Measurements from ENCODE around the gene HSPA8.

The HSPA8 gene

GRCh38 chr11:123046473-123047259, 15.3 kb downstream of the HSPA8 start:
- DNase-seq = no peak

- no peak for DNase-seq
These were observed 16.8 kb downstream of the HSPA8 start for GRCh38 chr11:123045101-123045500.

- no peak for DNase-seq
These were observed 20.8 kb downstream of the HSPA8 start for GRCh38 chr11:123041185-123041584.

- DNase-seq = no peak
These were observed 21.9 kb downstream of the HSPA8 start for GRCh38 chr11:123040111-123040432.

- DNase-seq = no peak
These were observed 26.1 kb downstream of the HSPA8 start for GRCh38 chr11:123035831-123036230.

GRCh38 chr11:123034597-123034996, 27.3 kb downstream of the HSPA8 start:
- DNase-seq = no peak

GRCh38 chr11:123033895-123034294, 28.0 kb downstream of the HSPA8 start:
- no peak for DNase-seq

- no peak for DNase-seq
These were observed 31.4 kb downstream of the HSPA8 start for GRCh38 chr11:123030517-123030916.

- no peak for DNase-seq
These were observed 41.0 kb downstream of the HSPA8 start for GRCh38 chr11:123020968-123021367.

- no peak for DNase-seq
These were observed 43.2 kb downstream of the HSPA8 start for GRCh38 chr11:123018702-123019101.

- no peak for DNase-seq
These were observed 50.4 kb downstream of the HSPA8 start for GRCh38 chr11:123011510-123011909.

Measured in T-helper 9 cell (primary cell).